ENCODE data around the gene CRHR1.

CRHR1 gene

DNA sequence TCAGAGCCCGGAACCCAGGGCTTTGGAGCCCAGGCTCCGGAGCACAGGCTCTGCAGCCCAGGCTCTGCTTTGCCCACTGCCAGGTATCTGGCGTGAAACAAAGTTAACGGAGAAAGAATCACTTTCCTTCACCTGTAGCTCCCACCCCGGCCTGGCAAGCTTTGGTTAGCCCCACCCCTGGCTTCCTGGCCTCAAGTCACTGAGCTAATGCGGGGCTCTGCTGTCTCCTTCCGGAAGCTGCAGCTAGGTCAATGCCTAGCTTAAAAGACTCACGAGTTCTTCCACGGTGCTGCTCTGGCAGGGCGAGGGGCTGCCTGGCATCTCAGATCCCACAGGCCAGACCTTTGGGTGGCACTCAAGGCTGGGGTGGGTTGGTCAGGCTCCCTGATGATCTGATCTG is 39.5 kb downstream of the CRHR1 start:
- no peak for DNase-seq (ENCODE audit: low read depth)

DNA sequence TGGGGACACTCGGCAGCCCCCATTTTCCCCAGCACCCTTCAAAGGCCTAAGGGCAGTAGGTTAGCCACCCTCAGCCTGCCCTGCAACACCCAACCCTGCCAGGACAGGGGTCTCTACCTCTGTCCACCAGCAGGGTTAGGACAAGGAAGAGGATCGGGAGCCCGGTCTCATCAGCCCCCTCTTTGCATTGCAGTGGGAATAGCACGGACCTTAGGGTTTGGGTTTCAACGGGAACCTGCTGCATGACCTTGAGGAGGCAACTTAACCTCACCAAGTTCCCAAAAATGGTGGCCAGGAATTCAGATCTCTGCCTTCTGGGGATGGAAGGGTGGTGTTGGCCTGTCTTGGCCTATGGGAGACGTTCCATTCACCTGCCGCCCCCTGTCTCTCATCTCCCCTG is 40.4 kb downstream of the CRHR1 start:
- no peak for DNase-seq (ENCODE audit: low read depth)

DNA sequence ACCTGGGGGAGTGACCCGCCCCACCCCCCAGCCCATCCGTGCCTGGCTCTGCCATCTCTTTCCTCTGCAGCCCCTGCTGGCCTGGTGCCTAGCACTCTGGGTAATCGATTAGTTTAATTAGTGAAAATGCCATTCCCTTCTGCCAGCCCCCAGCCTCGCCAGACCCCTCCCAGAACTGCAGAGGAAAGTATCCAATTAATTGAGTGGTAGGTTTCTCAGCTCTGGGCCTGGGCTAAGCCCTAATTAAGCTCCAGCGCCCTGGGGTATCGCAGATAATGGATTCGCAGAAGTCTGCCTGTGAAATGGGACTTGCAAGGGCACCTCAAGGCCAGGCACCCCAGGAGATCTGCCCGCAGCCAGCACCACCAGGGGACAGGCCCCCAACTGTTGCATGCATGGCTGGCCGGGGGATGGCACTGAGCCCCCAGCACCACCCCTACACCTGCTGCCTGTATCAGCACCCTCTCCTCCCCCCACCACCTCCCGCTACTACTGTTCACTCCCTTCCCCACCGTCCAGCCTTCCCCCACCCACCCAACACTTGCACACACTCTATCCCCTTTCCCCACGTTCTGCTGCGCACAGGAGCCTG is 40.9 kb downstream of the CRHR1 start:
- DNase-seq (ENCODE audit: low read depth): no peak

GRCh38 chr17:45825792-45826191 is 41.7 kb downstream of the CRHR1 start:
- DNase-seq (ENCODE audit: low read depth): no peak

DNA sequence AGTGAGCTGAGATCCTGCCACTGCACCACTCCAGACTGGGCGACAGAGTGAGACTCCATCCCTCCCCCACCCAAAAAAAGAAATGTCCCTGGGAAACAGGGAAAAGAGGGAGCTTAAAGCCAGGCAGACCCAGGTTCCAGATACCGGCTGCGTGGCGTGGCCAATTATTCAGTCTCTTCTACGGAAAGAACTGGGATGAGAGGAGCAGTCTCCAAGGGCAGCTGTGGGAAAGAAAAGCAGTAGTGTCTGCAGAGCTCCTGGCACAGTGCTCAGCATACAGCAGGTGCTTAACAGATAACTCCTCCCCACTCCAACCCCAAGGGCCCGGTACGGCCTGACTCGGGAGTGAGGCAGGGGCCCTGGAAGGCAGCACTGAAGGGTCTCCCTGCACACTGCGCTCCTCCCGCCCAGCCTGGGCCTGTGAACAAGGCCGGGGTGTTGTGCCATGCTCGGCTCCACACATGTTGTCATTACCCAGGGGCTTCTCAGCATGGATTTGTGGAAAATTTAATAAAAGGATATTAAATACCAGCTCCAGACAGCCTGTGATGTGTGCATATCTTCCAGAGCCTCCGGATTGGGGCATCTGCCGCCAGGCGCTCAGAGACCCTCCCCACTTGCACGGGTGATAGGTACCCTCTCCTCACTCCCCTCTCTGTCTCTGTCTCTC is 42.9 kb downstream of the CRHR1 start:
- DNase-seq (ENCODE audit: low read depth): no peak

- DNase-seq (ENCODE audit: low read depth): no peak
Observed at GRCh38 chr17:45828171-45828570, 44.1 kb downstream of the CRHR1 start.

- DNase-seq (ENCODE audit: low read depth): no peak
Observed at GRCh38 chr17:45828582-45829133, 44.5 kb downstream of the CRHR1 start.

DNA sequence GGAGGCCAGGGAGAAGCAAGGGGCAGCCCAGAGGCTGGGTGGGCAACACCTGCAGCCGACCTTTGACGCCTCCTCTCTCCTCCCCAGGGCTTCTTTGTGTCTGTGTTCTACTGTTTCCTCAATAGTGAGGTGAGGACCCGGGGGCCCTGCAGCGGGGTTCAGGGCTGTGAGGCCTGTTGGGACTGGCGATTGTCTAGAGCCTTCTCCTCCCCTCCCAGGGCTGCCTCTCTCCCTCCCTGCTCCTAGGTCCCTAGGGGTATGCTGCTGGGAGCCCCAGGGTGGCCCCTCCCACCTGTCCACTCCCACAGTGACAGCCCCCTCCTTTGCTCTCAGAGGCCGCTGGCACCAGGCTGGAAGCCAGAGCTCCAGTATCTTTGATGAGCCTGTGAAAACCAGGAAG is 49.8 kb downstream of the CRHR1 start:
- no peak for DNase-seq (ENCODE audit: low read depth)

GRCh38 chr17:45834471-45835396 is 50.6 kb downstream of the CRHR1 start:
- DNase-seq (ENCODE audit: low read depth): no peak

GRCh38 chr17:45835481-45835880 is 51.4 kb downstream of the CRHR1 start:
- no peak for DNase-seq (ENCODE audit: low read depth)

GRCh38 chr17:45836047-45837044 is 52.2 kb downstream of the CRHR1 start:
- no peak for DNase-seq (ENCODE audit: low read depth)

DNA sequence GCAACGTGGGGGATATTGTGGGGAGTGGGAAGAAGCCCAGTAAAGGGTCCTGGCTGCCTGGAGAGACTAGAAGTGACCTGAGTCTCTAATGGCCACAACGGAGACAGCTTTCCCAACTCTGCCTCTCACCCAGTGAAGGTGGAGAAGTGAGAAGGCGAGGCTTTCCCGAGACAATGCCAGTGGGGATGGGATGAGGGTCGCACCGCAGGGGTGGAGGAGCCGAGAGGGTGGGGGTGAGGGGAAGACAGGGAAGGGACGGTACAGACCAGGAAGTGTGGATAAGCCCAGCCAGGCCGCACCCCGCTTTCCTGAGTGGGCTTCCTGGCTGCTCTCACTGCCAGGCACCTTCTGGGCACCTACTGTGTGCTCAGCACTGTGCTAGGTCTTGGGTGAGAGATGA is 53.1 kb downstream of the CRHR1 start:
- no peak for DNase-seq (ENCODE audit: low read depth)

- no peak for DNase-seq (ENCODE audit: low read depth)
Observed at GRCh38 chr17:45837603-45838002, 53.5 kb downstream of the CRHR1 start.

GRCh38 chr17:45838751-45839295 is 54.7 kb downstream of the CRHR1 start:
- DNase-seq (ENCODE audit: low read depth): no peak

- DNase-seq (ENCODE audit: low read depth): no peak
Observed at GRCh38 chr17:45839442-45839841, 55.3 kb downstream of the CRHR1 start.

GRCh38 chr17:45841186-45841585 is 57.1 kb downstream of the CRHR1 start:
- DNase-seq (ENCODE audit: low read depth): no peak

- DNase-seq (ENCODE audit: low read depth): no peak
Observed at GRCh38 chr17:45841883-45842525, 57.9 kb downstream of the CRHR1 start.

DNA sequence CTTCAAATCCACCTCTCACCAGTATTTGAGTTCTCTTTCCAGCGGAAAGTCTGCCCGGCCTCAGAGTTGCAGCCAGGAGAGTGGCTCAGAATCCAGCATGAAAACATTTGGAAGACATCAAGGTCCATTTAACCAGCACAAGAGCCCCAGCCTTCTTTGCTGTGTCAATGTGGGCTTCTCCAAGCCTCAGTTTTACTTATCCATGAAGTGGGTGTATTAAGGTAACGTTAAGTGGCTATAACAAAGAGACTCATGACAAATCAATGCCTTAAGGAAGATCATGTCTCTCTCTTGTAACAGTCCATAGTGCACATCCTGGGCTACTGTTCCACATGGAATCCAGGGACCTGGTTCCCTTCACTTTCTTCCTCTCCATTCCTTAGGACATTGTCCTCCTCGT is 59.6 kb downstream of the CRHR1 start:
- no peak for DNase-seq (ENCODE audit: low read depth)

- DNase-seq (ENCODE audit: low read depth): no peak
Observed at GRCh38 chr17:45844695-45845375, 60.7 kb downstream of the CRHR1 start, which contains the start of gene SPPL2C. TSS of gene SPPL2C (plus strand) at chr17:45844881. CDS start at chr17:45844907, 26 bp downstream.

Data from stimulated activated CD8-positive, alpha-beta memory T cell treated with anti-CD3 and anti-CD28 coated beads, Interleukin-12 subunit alpha, Interleukin-12 subunit beta, amount 100 ng/mL, for 1 hour (primary cell).